HCT116 (cell line): Measurements from ENCODE around the gene OR1J1. TPM values are rescaled to one million over a fixed set of nuclear protein-coding genes. Genes with fewer than 3 reads are reported as not detected.

Experiments
- ATAC-seq: fragments of 200-7000 bp; cut with Tn5 transposase; 2 replicates; pipeline ENCODE4 v1.9.1; 2020; ENCODE audit warnings: mild to moderate bottlenecking, moderate library complexity
- BruUV-seq: library from RNA; stranded (reverse); fragments of 400-500 nt; replicated peaks from 2 replicates; lab custom pipeline; 2021; lab: Mats Ljungman, UMichigan
- CTCF ChIA-PET: fragments of 300-600 bp; sonication (Branson Sonifier 250); formaldehyde crosslinking; loops from one replicate; lab custom pipeline; 2021; ENCODE audit warnings: antibody characterized with exemption; lab: Charles Lee
- POLR2A ChIA-PET: fragments of 300-600, 350-600 bp; sonication (Branson Sonifier 250); formaldehyde crosslinking; loops from one replicate; lab custom pipeline; 2021; ENCODE audit warnings: antibody characterized with exemption; lab: Charles Lee
- RAD21 ChIA-PET, 2 experiments: fragments of 300-600 bp; sonication (Branson Sonifier 250); formaldehyde crosslinking; loops; one replicate each; lab custom pipeline; 2023; ENCODE audit warnings: low total read pairs in 2 of 2; ENCODE audit not compliant: uncharacterized antibody in 2 of 2, unreplicated experiment in 2 of 2, low non-redundant PET in 1 of 2; lab: Charles Lee
- DNase-seq: peaks from one replicate; pipeline ENCODE4 v3.0.0-alpha.2; 2010; ENCODE audit warnings: low read depth, low spot score
- H2AFZ ChIP-seq: fragments of 200-600 bp; shearing (Covaris generic), sonication (generic); 2 replicates; pipeline ENCODE4 v1.6.1; 2017; ENCODE audit warnings: low read depth, mixed run types, mixed read lengths, antibody characterized with exemption, low read length; ENCODE audit not compliant: poor library complexity, severe bottlenecking
- H3K27ac ChIP-seq: 2 replicates; pipeline ENCODE4 v1.5.1; 2012; ENCODE audit warnings: low read depth, low read length
- H3K27me3 ChIP-seq: fragments of 200-600 bp; sonication (generic); 2 replicates; pipeline ENCODE4 v1.6.1; 2016; ENCODE audit warnings: mixed run types, low read length, mixed read lengths; ENCODE audit not compliant: insufficient read depth
- H3K36me3 ChIP-seq, 2 experiments: fragments of 200-500 bp in 1 of 2; fragments of 200-600 bp in 1 of 2; sonication (Bioruptor generic) in 1 of 2; sonication (generic) in 1 of 2; 2 replicates each; pipeline versions ENCODE4 v1.5.1 to v1.6.1; 2014 to 2016; ENCODE audit warnings: low read length in 2 of 2, inconsistent platforms in 1 of 2, mixed read lengths in 1 of 2, mixed run types in 1 of 2; ENCODE audit not compliant: insufficient read depth in 2 of 2, control insufficient read depth in 1 of 2
- H3K4me1 ChIP-seq, 2 experiments: fragments of 200-600 bp in 1 of 2; sonication (generic) in 1 of 2; 2 replicates each; pipeline versions ENCODE4 v1.5.1 to v1.6.1; 2012 to 2017; ENCODE audit warnings: low read length in 2 of 2, inconsistent platforms in 1 of 2, mild to moderate bottlenecking in 1 of 2, mixed read lengths in 1 of 2, mixed run types in 1 of 2, moderate library complexity in 1 of 2; ENCODE audit not compliant: insufficient read depth in 2 of 2, control insufficient read depth in 1 of 2
- H3K4me2 ChIP-seq: fragments of 200-600 bp; sonication (generic); 2 replicates; pipeline ENCODE4 v1.6.1; 2017; ENCODE audit warnings: mixed run types, low read length, mixed read lengths
- H3K4me3 ChIP-seq, 2 experiments: fragments of 200-600 bp in 1 of 2; sonication (generic) in 1 of 2; replicated peaks in 1 of 2; 2 replicates each; pipeline ENCODE4 v1.5.1; 2011 to 2016; ENCODE audit warnings: low read length in 2 of 2, control low read depth in 1 of 2, low read depth in 1 of 2, mild to moderate bottlenecking in 1 of 2, mixed read lengths in 1 of 2, mixed run types in 1 of 2
- H3K79me2 ChIP-seq: fragments of 200-600 bp; sonication (generic); 2 replicates; pipeline ENCODE4 v1.6.1; 2017; ENCODE audit warnings: mild to moderate bottlenecking, mixed run types, low read length, moderate library complexity, mixed read lengths; ENCODE audit not compliant: insufficient read depth
- H3K9ac ChIP-seq: fragments of 200-600 bp; sonication (generic); 2 replicates; pipeline ENCODE4 v1.6.1; 2016; ENCODE audit warnings: low read length, mixed read lengths
- H3K9me2 ChIP-seq: fragments of 200-600 bp; sonication (generic), shearing (Covaris generic); 2 replicates; pipeline ENCODE4 v1.6.1; 2017; ENCODE audit warnings: mixed run types, mild to moderate bottlenecking, moderate library complexity; ENCODE audit not compliant: insufficient read depth
- H3K9me3 ChIP-seq, 2 experiments: fragments of 200-500 bp in 1 of 2; fragments of 200-600 bp in 1 of 2; sonication (Bioruptor generic) in 1 of 2; sonication (generic) in 1 of 2; 2 replicates each; pipeline ENCODE4 v1.6.1; 2014 to 2017; ENCODE audit warnings: low read length in 2 of 2, mixed read lengths in 2 of 2, inconsistent platforms in 1 of 2, low read depth in 1 of 2, mild to moderate bottlenecking in 1 of 2, mixed run types in 1 of 2, moderate library complexity in 1 of 2; ENCODE audit not compliant: control insufficient read depth in 1 of 2, insufficient read depth in 1 of 2
- H4K20me1 ChIP-seq: fragments of 200-600 bp; sonication (generic), shearing (Covaris generic); 2 replicates; pipeline ENCODE4 v1.6.1; 2017; ENCODE audit warnings: mixed run types, mild to moderate bottlenecking, moderate library complexity; ENCODE audit not compliant: insufficient read depth
- ATF3 ChIP-seq: IDR thresholded peaks from 2 replicates; pipeline ENCODE4 v1.6.1; 2012
- CTCF ChIP-seq, 3 experiments: fragments of 200-600 bp in 1 of 3; sonication (generic) in 1 of 3; IDR thresholded peaks in 2 of 3; conservative IDR thresholded peaks in 1 of 3; 2 replicates each; pipeline ENCODE4 v1.5.1; 2012 to 2017; ENCODE audit warnings: low read depth in 2 of 3, low read length in 2 of 3, antibody characterized with exemption in 1 of 3, borderline replicate concordance in 1 of 3, control low read depth in 1 of 3, mild to moderate bottlenecking in 1 of 3, mixed read lengths in 1 of 3, mixed run types in 1 of 3, moderate library complexity in 1 of 3; ENCODE audit not compliant: insufficient read depth in 1 of 3
- EGR1 ChIP-seq: IDR thresholded peaks from 2 replicates; pipeline ENCODE4 v1.6.1; 2012; ENCODE audit warnings: low read depth
- EZH2phosphoT487 ChIP-seq: fragments of 200-600 bp; IDR thresholded peaks from 2 replicates; pipeline ENCODE4 v1.6.1; 2018; ENCODE audit warnings: antibody characterized with exemption, borderline replicate concordance
- REST ChIP-seq: IDR thresholded peaks from 2 replicates; pipeline ENCODE4 v1.6.1; 2012; ENCODE audit warnings: low read depth
- ZNF274 ChIP-seq: fragments of 200-500 bp; sonication (Bioruptor generic); IDR thresholded peaks from 2 replicates; pipeline ENCODE4 v1.6.1; 2014; ENCODE audit warnings: mild to moderate bottlenecking, low read depth, low read length, inconsistent platforms
- intact Hi-C: fragments of 100-400 bp; cut with micrococcal nuclease; formaldehyde crosslinking; loops from 2 replicates; pipeline ENCODE4 v1.10.0; 2022
- total RNA-seq: library from RNA; stranded (reverse); gene quantifications from one replicate; pipeline ENCODE4 v1.2.1, GENCODE V29; 2021; ENCODE audit not compliant: unreplicated experiment

OR1J1 gene
- total RNA-seq, 1 experiment from 2014 or later: not detected

- H2AFZ ChIP-seq: no peak overlapping the region
- no peak overlapping the region for H3K27ac ChIP-seq
- H3K36me3 ChIP-seq: no peaks in the 10 kb centered on the region
- ATAC-seq (no peak), DNase-seq (no peak)
- no peaks in the 10 kb centered on the region for H4K20me1 ChIP-seq
- no peak overlapping the region for H3K9ac ChIP-seq
- ChIA-PET CTCF (interaction anchor here (1.5 kb wide), 1 partner anchor 322 kb away, joined by 5 read pairs; no protein-coding TSS in a partner anchor), RAD21 (no interaction called here), POLR2A (no interaction called here)
- TF ChIP-seq EZH2phosphoT487 (no peak), REST (no peak), CTCF (IDR thresholded peaks at IDR 0.05 in 2 of 3, conservative IDR thresholded peaks at IDR 0.05 in 1 of 3; ENCODE audit: borderline replicate concordance in 1 of 3, insufficient read depth in 1 of 3, low read depth in 2 of 3, low read length in 2 of 3) (no peak), EGR1 (no peak), ATF3 (no peak), ZNF274 (no peak)
- no peaks in the 10 kb centered on the region for H3K9me2 ChIP-seq
- no peak overlapping the region for H3K4me2 ChIP-seq
- no peaks in the 10 kb centered on the region for H3K4me1 ChIP-seq
- intact Hi-C loops: no loop called here
- H3K4me3 ChIP-seq: no peak overlapping the region
- H3K27me3 ChIP-seq: no peaks in the 10 kb centered on the region; the same call in 1 of the 2 replicates
- H3K9me3 ChIP-seq: no peaks in the 10 kb centered on the region
- H3K79me2 ChIP-seq: no peaks in the 10 kb centered on the region
- BruUV-seq: no TSS peak
These were observed 30.8 kb downstream of the OR1J1 start for GRCh38 chr9:122446819-122447484.
